HepG2 (cell line): ENCODE measurements around the gene YKT6. TPM values are rescaled to one million over a fixed set of nuclear protein-coding genes. Genes with fewer than 3 reads are reported as not detected.
A peak's percentile ranks its signal among the peaks of the same experiment; 100 is the strongest.

ENCODE experiments used
- ARID4A ChIP-seq: sonication (generic); formaldehyde crosslinking; IDR thresholded peaks from 2 replicates; pipeline ENCODE4 v1.5.0; 2020; ENCODE audit warnings: mild to moderate bottlenecking, missing genetic modification reagents, borderline replicate concordance
- BORCS8-MEF2B ChIP-seq: sonication (generic); formaldehyde crosslinking; IDR thresholded peaks from 2 replicates; pipeline ENCODE4 v1.8.0; 2022; ENCODE audit warnings: mild to moderate bottlenecking, missing genetic modification reagents
- CBX5 ChIP-seq: sonication (generic); formaldehyde crosslinking; IDR thresholded peaks from 2 replicates; pipeline ENCODE4 v1.4.0; 2020; ENCODE audit warnings: missing genetic modification reagents, borderline replicate concordance
- CEBPG ChIP-seq: IDR thresholded peaks from 2 replicates; pipeline ENCODE4 v1.6.1; 2016
- DMAP1 ChIP-seq: IDR thresholded peaks from 2 replicates; pipeline ENCODE4 v1.6.1; 2016
- EED ChIP-seq: sonication (generic); formaldehyde crosslinking; IDR thresholded peaks from 2 replicates; pipeline ENCODE4 v1.5.0; 2020; ENCODE audit warnings: mild to moderate bottlenecking, missing genetic modification reagents
- FIP1L1 ChIP-seq: fragments of 200-400 bp; formaldehyde crosslinking; IDR thresholded peaks from 2 replicates; pipeline ENCODE4 v1.6.1; 2018; ENCODE audit warnings: low read depth, mild to moderate bottlenecking, low read length, moderate library complexity, borderline replicate concordance; ENCODE audit not compliant: insufficient read depth
- HNRNPLL ChIP-seq: fragments of 200-400 bp; formaldehyde crosslinking; IDR thresholded peaks from 2 replicates; pipeline ENCODE4 v1.6.1; 2017; ENCODE audit warnings: mild to moderate bottlenecking, low read depth, low read length; ENCODE audit not compliant: poor library complexity, severe bottlenecking
- KLF16 ChIP-seq, 2 experiments: sonication (generic) in 1 of 2; formaldehyde crosslinking in 1 of 2; IDR thresholded peaks; 2 replicates each; pipeline versions ENCODE4 v1.6.1 to v1.8.0; 2016 to 2023; ENCODE audit warnings: missing genetic modification reagents in 2 of 2, missing compliant biosample characterization in 1 of 2
- KMT2A ChIP-seq: sonication (generic); formaldehyde crosslinking; IDR thresholded peaks from 2 replicates; pipeline ENCODE4 v1.4.0; 2020; ENCODE audit warnings: missing genetic modification reagents
- LCORL ChIP-seq, 2 experiments: fragments of 450-650 bp in 1 of 2; sonication (generic) in 1 of 2; formaldehyde crosslinking in 1 of 2; IDR thresholded peaks; 2 replicates each; pipeline versions ENCODE4 v1.5.0 to v1.6.1; 2017 to 2020; ENCODE audit warnings: antibody characterized with exemption in 1 of 2, missing genetic modification reagents in 1 of 2
- SALL1 ChIP-seq: sonication (generic); formaldehyde crosslinking; IDR thresholded peaks from 2 replicates; pipeline ENCODE4 v1.8.0; 2022; ENCODE audit warnings: mild to moderate bottlenecking, missing genetic modification reagents
- SALL2 ChIP-seq: sonication (generic); formaldehyde crosslinking; IDR thresholded peaks from 2 replicates; pipeline ENCODE4 v1.8.1; 2023; ENCODE audit warnings: mild to moderate bottlenecking, missing genetic modification reagents, inconsistent platforms
- SRY ChIP-seq: sonication (generic); formaldehyde crosslinking; IDR thresholded peaks from 2 replicates; pipeline ENCODE4 v1.8.0; 2022; ENCODE audit warnings: mild to moderate bottlenecking, missing genetic modification reagents
- THAP11 ChIP-seq: IDR thresholded peaks from 2 replicates; pipeline ENCODE4 v1.6.1; 2016; ENCODE audit warnings: missing biosample characterization, missing genetic modification reagents
- YY1 ChIP-seq: IDR thresholded peaks from 2 replicates; pipeline ENCODE4 v1.6.1; 2011; ENCODE audit warnings: low read length, low read depth, moderate library complexity, mild to moderate bottlenecking; ENCODE audit not compliant: insufficient read depth, insufficient replicate concordance
- ZFY ChIP-seq: sonication (generic); formaldehyde crosslinking; IDR thresholded peaks from 2 replicates; pipeline ENCODE4 v1.4.0; 2020; ENCODE audit warnings: missing genetic modification reagents
- ZNF124 ChIP-seq: sonication (generic); formaldehyde crosslinking; IDR thresholded peaks from 2 replicates; pipeline ENCODE4 v1.4.0; 2020; ENCODE audit warnings: missing genetic modification reagents
- ZNF501 ChIP-seq: sonication (generic); formaldehyde crosslinking; IDR thresholded peaks from 2 replicates; pipeline ENCODE4 v1.5.1; 2020; ENCODE audit warnings: mild to moderate bottlenecking, moderate library complexity, missing genetic modification reagents
- ZNF572 ChIP-seq: sonication (generic); formaldehyde crosslinking; IDR thresholded peaks from 2 replicates; pipeline ENCODE4 v1.5.1; 2020; ENCODE audit warnings: mild to moderate bottlenecking, missing genetic modification reagents
- ZSCAN21 ChIP-seq: sonication (generic); formaldehyde crosslinking; IDR thresholded peaks from 2 replicates; pipeline ENCODE4 v1.8.0; 2022; ENCODE audit warnings: mild to moderate bottlenecking, missing genetic modification reagents, moderate library complexity, borderline replicate concordance
- polyA plus RNA-seq, 8 experiments: library from polyadenylated mRNA; depleted of rRNA in 3 of 8; stranded (reverse) in 7 of 8; unstranded in 1 of 8; fragments of >200 nt; fragmentation: Illumina TruSeq in 4 of 8; extraction: Trizol in 4 of 8; gene quantifications; 2 replicates each; pipeline versions ENCODE4 v1.2.1 to v1.2.3, GENCODE V29; 2011 to 2016; ENCODE audit warnings: low read depth in 4 of 8, missing spikeins in 1 of 8, mixed read lengths in 1 of 8; ENCODE audit not compliant: insufficient read depth in 1 of 8
- total RNA-seq, 5 experiments: library from RNA; depleted of rRNA; stranded (reverse); fragments of >200 nt; fragmentation: Illumina TruSeq; extraction: Trizol; gene quantifications; 2 replicates each; pipeline ENCODE4 v1.2.3, GENCODE V29; 2016; ENCODE audit warnings: low read depth in 1 of 5
- TF ChIP-seq, protein P1 (sequence below): sonication (generic); formaldehyde crosslinking; IDR thresholded peaks from 2 replicates; pipeline ENCODE4 v1.4.0; 2020; ENCODE audit warnings: missing genetic modification reagents, borderline replicate concordance
- TF ChIP-seq, protein P2 (sequence below): IDR thresholded peaks from 2 replicates; pipeline ENCODE4 v1.6.1; 2016; ENCODE audit warnings: mild to moderate bottlenecking

The YKT6 gene
- total and polyA plus RNA-seq, 2 of the 13 experiments (the other 11 are each of a cell fraction or from before 2014, with no cell fraction given) = 52.2 to 60.3 TPM

- TF ChIP-seq FIP1L1 = 0 out of 2 replicates have a peak, but pooled peaks have one; percentile 59
- peak; percentile 95 for TF ChIP-seq THAP11 (CRISPR knock-in tag)
- 0 out of 2 replicates have a peak, but pooled peaks have one; percentile 25 for TF ChIP-seq EED
- peak; percentile 66 for TF ChIP-seq YY1
- peak; percentile 62; the same call in 1 of the 2 replicates for TF ChIP-seq ZNF124 (CRISPR knock-in tag)
- peak; percentile 66; the same call in 1 of the 2 replicates for TF ChIP-seq CBX5 (CRISPR knock-in tag)
- peak; percentile 71; the same call in 1 of the 2 replicates for TF ChIP-seq SALL1 (CRISPR knock-in tag)
- TF ChIP-seq LCORL (IDR thresholded peaks at IDR 0.05) = 0 out of 2 replicates have a peak, but pooled peaks have one; percentile 10
- no peak for TF ChIP-seq LCORL (CRISPR knock-in tag; IDR thresholded peaks at IDR 0.05)
- TF ChIP-seq SRY (CRISPR knock-in tag) = no peak
- 0 out of 2 replicates have a peak, but pooled peaks have one; percentile 36 for TF ChIP-seq BORCS8-MEF2B (CRISPR knock-in tag)
- 0 out of 2 replicates have a peak, but pooled peaks have one; percentile 55 for TF ChIP-seq SALL2
- TF ChIP-seq ARID4A (CRISPR knock-in tag) = peak; percentile 94
- TF ChIP-seq, protein P1, sequence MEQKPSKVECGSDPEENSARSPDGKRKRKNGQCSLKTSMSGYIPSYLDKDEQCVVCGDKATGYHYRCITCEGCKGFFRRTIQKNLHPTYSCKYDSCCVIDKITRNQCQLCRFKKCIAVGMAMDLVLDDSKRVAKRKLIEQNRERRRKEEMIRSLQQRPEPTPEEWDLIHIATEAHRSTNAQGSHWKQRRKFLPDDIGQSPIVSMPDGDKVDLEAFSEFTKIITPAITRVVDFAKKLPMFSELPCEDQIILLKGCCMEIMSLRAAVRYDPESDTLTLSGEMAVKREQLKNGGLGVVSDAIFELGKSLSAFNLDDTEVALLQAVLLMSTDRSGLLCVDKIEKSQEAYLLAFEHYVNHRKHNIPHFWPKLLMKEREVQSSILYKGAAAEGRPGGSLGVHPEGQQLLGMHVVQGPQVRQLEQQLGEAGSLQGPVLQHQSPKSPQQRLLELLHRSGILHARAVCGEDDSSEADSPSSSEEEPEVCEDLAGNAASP = peak; percentile 63; the same call in 1 of the 2 replicates
- peak; percentile 76 for TF ChIP-seq KMT2A (CRISPR knock-in tag)
- TF ChIP-seq, protein P2, sequence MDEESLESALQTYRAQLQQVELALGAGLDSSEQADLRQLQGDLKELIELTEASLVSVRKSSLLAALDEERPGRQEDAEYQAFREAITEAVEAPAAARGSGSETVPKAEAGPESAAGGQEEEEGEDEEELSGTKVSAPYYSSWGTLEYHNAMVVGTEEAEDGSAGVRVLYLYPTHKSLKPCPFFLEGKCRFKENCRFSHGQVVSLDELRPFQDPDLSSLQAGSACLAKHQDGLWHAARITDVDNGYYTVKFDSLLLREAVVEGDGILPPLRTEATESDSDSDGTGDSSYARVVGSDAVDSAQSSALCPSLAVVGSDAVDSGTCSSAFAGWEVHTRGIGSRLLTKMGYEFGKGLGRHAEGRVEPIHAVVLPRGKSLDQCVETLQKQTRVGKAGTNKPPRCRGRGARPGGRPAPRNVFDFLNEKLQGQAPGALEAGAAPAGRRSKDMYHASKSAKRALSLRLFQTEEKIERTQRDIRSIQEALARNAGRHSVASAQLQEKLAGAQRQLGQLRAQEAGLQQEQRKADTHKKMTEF (CRISPR knock-in tag) = peak; percentile 79
- TF ChIP-seq HNRNPLL = peak; percentile 55
- peak; percentile 87 for TF ChIP-seq ZFY (CRISPR knock-in tag)
- TF ChIP-seq ZNF501 (CRISPR knock-in tag) = peak; percentile 87
- TF ChIP-seq ZSCAN21 (CRISPR knock-in tag) = peak; percentile 71
- no peak for TF ChIP-seq ZNF572
- no peak; the same call in 1 of the 2 replicates for TF ChIP-seq CEBPG
- 0 out of 4 replicates have a peak, but pooled peaks of 1 of the 2 experiments have one; percentile 58 for TF ChIP-seq KLF16 (CRISPR knock-in tag; IDR thresholded peaks at IDR 0.05)
- peak; percentile 43; the same call in 1 of the 2 replicates for TF ChIP-seq DMAP1 (CRISPR knock-in tag)
These were observed at the start of gene YKT6 (continued) for GRCh38 chr7:44200699-44201461.
